Adrenal gland (tissue), 12 donors: Measurements from ENCODE around the gene CNTNAP2. TPM values are rescaled to one million over a fixed set of nuclear protein-coding genes. Genes with fewer than 3 reads are reported as not detected.

Experiments used
- DNase-seq, 7 donors: peaks; one replicate each; pipeline ENCODE4 v3.0.0-alpha.2; 2019 to 2020
- H3K27ac ChIP-seq, 5 donors: fragments of 200-600 bp; sonication (generic) in 4 of 5; 1 replicate in 3 of 5; 2 replicates in 2 of 5; pipeline versions ENCODE4 v1.5.1 to v1.8.0; 2016 to 2020; ENCODE audit warnings: mild to moderate bottlenecking in 1 of 5
- H3K27me3 ChIP-seq: fragments of 200-600 bp; 2 replicates; pipeline ENCODE4 v1.8.0; 2021
- H3K36me3 ChIP-seq, 2 donors: fragments of 200-600 bp; replicated peaks in 1 of 2; 1 replicate in 1 of 2; 2 replicates in 1 of 2; pipeline versions ENCODE4 v1.5.1 to v1.8.0; 2018 to 2022
- H3K4me1 ChIP-seq, 2 donors: fragments of 200-600 bp; replicated peaks in 1 of 2; 1 replicate in 1 of 2; 2 replicates in 1 of 2; pipeline versions ENCODE4 v1.5.1 to v1.8.0; 2018 to 2021
- H3K4me3 ChIP-seq, 4 donors: fragments of 200-600 bp; sonication (generic) in 3 of 4; one replicate each; pipeline ENCODE4 v1.5.1; 2016 to 2018
- H3K9me3 ChIP-seq, 3 donors: fragments of 200-600 bp; sonication (generic) in 1 of 3; replicated peaks in 1 of 3; 1 replicate in 2 of 3; 2 replicates in 1 of 3; pipeline versions ENCODE4 v1.5.1 to v1.8.0; 2016 to 2021
- POLR2A ChIP-seq, 2 donors: fragments of 450-650 bp; IDR thresholded peaks; one replicate each; pipeline ENCODE4 v1.6.1; 2017; ENCODE audit warnings: antibody characterized with exemption in 2 of 2, mild to moderate bottlenecking in 2 of 2, moderate library complexity in 1 of 2
- WGBS, 4 donors: extraction: QIAGEN DNeasy Blood & Tissue Kit in 2 of 4; methylation state at CpG; one replicate each; pipeline versions ENCODE4 v1.1.5 to v1.1.7; 2013 to 2017; 5-methylcytosine and 5-hydroxymethylcytosine counted together
- intact Hi-C, 2 donors: fragments of 100-400 bp; cut with DNase I; formaldehyde crosslinking; loops; one replicate each; pipeline versions ENCODE4 v1.14.1 to v1.15.0; 2022 to 2023
- polyA plus RNA-seq, 3 donors: library from polyadenylated mRNA; stranded (reverse); fragments of 200-250 nt in 2 of 3; fragments of 350-450 nt in 1 of 3; fragmentation: Illumina TruSeq in 1 of 3; extraction: RNeasy Lipid Tissue Mini Kit (QIAGEN cat#74804) in 1 of 3; gene quantifications; one replicate each; pipeline ENCODE4 v1.2.3, GENCODE V29; 2013 to 2014
- total RNA-seq, 9 donors: library from RNA; depleted of rRNA in 4 of 9; stranded (reverse); fragments of >200 nt in 4 of 9; fragments of 120-200 nt in 1 of 9; fragmentation: NEBNext Ultra II Directional in 1 of 9; extraction: Animal tissue kit (Norgen Biotek cat#: 25700) in 1 of 9; gene quantifications; one replicate each; pipeline versions ENCODE4 v1.1.0 to v1.2.4, GENCODE V29; 2013 to 2023
- TF ChIP-seq, protein P1 (sequence below), 6 experiments: fragments of 450-650 bp in 4 of 6; fragments of 200-600 bp in 2 of 6; sonication (generic) in 1 of 6; IDR thresholded peaks; 1 replicate in 5 of 6; 2 replicates in 1 of 6; pipeline versions ENCODE4 v1.5.1 to v1.8.0; 2016 to 2021; ENCODE audit warnings: antibody characterized with exemption in 6 of 6, mild to moderate bottlenecking in 2 of 6, moderate library complexity in 1 of 6
- donor health status: healthy with polysubstance abuse.
- donor health status: Bipolar disorder and iron deficiency.
- donor health status: DM: yes; HTN: yes; CAD: no.
- donor health status: DM: no; HTN: no; CAD: no.
- donor health status: DM: no; HTN: no; CAD: no.
- donor health status: DM: yes; HTN: yes; CAD: no.

The CNTNAP2 gene
- total and polyA plus RNA-seq, 12 donors = 0.14 to 6.3 (median 1.8) TPM; not detected in 2

DNA sequence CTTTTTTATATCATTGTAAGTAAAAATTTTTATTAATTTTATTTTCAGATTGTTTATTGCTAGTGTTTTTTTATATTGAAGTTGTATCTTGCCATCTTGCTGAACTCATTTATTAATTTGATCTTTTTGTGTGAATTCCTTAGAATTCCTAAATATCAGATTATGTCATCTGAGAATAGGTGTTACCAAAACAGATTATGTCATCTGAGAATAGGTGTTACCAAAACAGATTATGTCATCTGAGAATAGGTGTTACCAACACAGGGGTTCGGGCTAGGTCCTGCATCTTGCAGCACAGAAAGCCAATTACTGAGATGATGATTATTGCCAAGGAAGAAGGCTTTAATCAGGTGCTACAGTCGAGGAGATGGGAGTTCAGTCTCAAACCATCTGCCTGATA, 383.4 kb downstream of the CNTNAP2 start:
- no peak overlapping the region for H3K4me3 ChIP-seq
- no peaks in the 10 kb centered on the region for H3K27me3 ChIP-seq
- H3K27ac ChIP-seq = no peak overlapping the region
- no peaks in the 10 kb centered on the region for H3K9me3 ChIP-seq
- no peaks in the 10 kb centered on the region for H3K4me1 ChIP-seq
- no peaks in the 10 kb centered on the region for H3K36me3 ChIP-seq
- no peak for TF ChIP-seq POLR2A (IDR thresholded peaks at IDR 0.05)
- TF ChIP-seq, protein P1, sequence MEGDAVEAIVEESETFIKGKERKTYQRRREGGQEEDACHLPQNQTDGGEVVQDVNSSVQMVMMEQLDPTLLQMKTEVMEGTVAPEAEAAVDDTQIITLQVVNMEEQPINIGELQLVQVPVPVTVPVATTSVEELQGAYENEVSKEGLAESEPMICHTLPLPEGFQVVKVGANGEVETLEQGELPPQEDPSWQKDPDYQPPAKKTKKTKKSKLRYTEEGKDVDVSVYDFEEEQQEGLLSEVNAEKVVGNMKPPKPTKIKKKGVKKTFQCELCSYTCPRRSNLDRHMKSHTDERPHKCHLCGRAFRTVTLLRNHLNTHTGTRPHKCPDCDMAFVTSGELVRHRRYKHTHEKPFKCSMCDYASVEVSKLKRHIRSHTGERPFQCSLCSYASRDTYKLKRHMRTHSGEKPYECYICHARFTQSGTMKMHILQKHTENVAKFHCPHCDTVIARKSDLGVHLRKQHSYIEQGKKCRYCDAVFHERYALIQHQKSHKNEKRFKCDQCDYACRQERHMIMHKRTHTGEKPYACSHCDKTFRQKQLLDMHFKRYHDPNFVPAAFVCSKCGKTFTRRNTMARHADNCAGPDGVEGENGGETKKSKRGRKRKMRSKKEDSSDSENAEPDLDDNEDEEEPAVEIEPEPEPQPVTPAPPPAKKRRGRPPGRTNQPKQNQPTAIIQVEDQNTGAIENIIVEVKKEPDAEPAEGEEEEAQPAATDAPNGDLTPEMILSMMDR (IDR thresholded peaks at IDR 0.05) = no peak
- intact Hi-C loops = no loop called here
- WGBS, 4 donors = 60 to 71% (median 66%) methylated on average over 2 of the region's 2 CpGs
- no peak for DNase-seq

DNA sequence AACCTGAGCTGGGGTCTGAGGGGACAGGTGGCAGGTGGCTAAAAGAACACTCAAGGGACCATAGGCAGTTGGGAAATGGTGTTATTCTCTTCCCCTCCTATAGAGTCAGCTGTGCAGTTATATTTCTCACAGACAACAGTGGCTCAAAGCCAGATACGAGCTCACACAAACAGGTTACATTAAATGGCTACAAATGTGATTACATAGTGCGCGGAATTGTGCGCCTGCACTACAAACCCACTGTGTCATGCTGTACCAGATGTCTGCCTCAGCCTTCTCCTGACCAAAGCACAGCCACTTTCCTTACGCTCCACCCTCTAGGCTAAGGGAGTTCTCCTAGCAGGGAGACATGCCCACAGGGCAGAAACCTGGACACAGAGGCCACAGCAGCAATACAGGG, 387.2 kb downstream of the CNTNAP2 start:
- Histone ChIP-seq H3K27me3 (no peaks in the 10 kb centered on the region), H3K9me3 (no peaks in the 10 kb centered on the region), H3K36me3 (no peaks in the 10 kb centered on the region), H3K4me3 (no peak overlapping the region), H3K27ac (no peak overlapping the region), H3K4me1 (no peaks in the 10 kb centered on the region)
- WGBS, 4 donors = 80 to 91% (median 83%) methylated on average over 5 of the region's 5 CpGs
- TF ChIP-seq, protein P1 (IDR thresholded peaks at IDR 0.05) = no peak
- no peak for TF ChIP-seq POLR2A (IDR thresholded peaks at IDR 0.05)
- intact Hi-C loops = no loop called here
- no peak for DNase-seq

DNA sequence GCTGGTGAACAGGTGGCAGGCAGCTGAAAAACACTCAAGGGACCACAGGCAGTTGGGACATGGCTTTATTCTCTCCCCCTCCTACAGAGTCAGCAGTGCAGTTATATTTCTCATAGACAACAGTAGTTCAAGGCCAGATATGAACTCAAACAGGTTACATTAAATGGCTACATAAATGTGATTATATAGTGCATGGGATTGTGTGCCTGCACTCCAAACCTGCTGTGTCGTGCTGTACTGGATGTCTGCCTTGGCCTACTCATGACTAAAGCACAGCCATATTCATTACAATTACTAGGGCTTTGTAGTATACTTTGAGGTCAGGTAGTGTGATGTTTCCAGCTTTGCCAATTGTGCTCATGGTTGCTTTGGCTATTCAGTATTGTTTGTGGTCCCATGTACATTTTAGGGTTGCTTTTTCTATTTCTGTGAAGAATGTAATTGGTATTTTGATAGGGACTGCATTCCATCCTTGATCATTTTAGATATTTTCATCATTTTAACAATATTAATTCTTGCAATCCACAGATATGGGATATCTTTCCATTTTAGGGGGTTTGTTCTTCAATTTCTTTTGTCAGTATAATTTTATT, 393.6 kb downstream of the CNTNAP2 start:
- 63 to 100% (median 66%) methylated on average over 1 of the region's 1 CpG for WGBS, 4 donors
- Histone ChIP-seq H3K4me3 (no peak overlapping the region), H3K9me3 (peaks cover 0 to 16% (median 0%) of the 10 kb centered on the region in 3 donors), H3K27me3 (no peaks in the 10 kb centered on the region), H3K36me3 (no peaks in the 10 kb centered on the region), H3K4me1 (no peaks in the 10 kb centered on the region), H3K27ac (no peak overlapping the region)
- TF ChIP-seq POLR2A (IDR thresholded peaks at IDR 0.05) = no peak
- TF ChIP-seq, protein P1 (IDR thresholded peaks at IDR 0.05) = no peak
- intact Hi-C loops = no loop called here
- no peak for DNase-seq

DNA sequence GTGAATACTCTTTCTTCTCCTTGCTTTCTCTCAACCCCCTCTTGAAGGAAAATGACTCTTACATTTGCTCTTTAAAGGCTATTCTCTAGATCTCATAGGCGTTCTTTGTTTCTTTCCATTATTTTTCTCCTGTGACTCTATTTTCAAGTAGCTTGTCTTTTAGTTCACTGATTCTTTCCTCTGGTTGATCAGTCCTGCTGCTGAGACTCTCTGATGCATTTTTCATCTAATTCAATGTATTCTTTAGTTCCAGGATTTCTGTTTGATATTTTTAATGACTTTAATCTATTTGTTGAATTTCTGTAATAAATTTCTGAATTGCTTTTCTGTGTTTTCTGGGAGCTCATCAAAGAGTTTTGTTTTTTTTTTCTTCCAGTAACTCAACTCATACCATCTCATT, 397.7 kb downstream of the CNTNAP2 start:
- Histone ChIP-seq H3K9me3 (peaks cover 0 to 21% (median 0%) of the 10 kb centered on the region in 3 donors), H3K36me3 (no peaks in the 10 kb centered on the region), H3K27me3 (no peaks in the 10 kb centered on the region), H3K27ac (no peak overlapping the region), H3K4me1 (no peaks in the 10 kb centered on the region), H3K4me3 (no peak overlapping the region)
- WGBS, 4 donors = 76 to 86% (median 85%) methylated on average over 1 of the region's 1 CpG
- no peak for TF ChIP-seq POLR2A (IDR thresholded peaks at IDR 0.05)
- TF ChIP-seq, protein P1 (IDR thresholded peaks at IDR 0.05) = no peak
- intact Hi-C loops = no loop called here
- DNase-seq = no peak
